Hypothalamus (tissue), 51 donors: ENCODE results near the gene GAB1.

Source experiments
- DNase-seq, 51 donors: peaks; one replicate each; lab custom pipeline; 2025; lab: John Stamatoyannopoulos, UW

The GAB1 gene

DNA sequence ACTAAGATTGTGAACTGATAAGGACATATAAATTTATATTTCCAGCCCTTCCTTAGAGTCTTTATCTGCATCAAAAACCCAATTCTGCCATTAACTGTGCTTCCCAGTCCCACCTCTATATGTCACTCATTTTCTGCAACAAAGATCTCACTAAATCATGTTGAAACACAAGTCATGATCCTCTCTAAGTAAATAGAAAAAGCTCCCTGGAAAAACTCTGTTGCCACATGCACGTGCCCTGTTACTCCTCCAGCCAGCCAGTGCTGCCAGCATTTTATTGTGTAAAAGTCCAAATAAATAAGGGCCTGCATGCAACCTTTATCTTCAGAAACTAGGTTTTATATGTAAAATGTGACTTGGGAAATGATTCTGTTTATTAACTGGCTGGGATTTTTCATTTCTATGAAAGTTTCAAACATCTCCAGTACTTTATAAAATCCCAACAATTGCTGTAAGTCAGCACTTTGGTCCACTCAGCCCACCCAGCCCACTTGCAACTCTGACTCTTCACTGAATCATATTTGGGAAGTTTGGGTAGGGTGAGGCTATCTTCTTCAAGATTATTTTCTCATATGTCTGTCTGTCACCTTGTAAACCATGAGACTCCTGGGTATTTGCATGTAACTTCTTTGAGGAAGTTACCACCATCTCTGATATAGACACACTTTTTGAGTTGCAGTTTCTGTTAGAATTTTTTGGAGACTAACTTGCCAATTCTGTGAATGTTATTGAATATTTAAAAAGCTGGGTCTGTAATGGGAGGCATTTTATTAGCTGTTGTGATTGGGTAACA, 136.9 kb downstream of the GAB1 start:
- DNase-seq = no peak

DNA sequence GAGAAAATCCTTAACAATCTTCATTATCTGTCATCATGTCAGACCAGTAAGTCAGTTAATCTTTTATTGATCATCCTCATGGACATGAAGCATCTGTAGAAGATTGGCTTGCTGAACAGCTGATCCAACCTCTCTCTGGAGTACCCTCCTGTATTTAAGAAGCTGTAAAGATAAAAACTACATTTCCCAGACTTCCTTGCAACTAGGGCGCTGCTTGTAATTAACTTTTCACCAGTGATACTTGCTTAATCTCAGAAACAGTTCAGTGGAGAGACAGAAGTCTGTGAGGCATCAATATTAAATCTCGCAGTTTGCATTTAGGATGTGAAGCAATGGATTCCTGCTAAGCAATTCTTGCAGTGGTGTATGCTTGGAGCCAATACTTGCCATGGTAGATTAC, 140.8 kb downstream of the GAB1 start:
- DNase-seq = no peak

- no peak for DNase-seq
These were observed 144.7 kb downstream of the GAB1 start for GRCh38 chr4:143481361-143481760.

GRCh38 chr4:143482840-143483239, 146.2 kb downstream of the GAB1 start:
- peak in 12 of 51 donors; percentile 0 to 64 (median 12) for DNase-seq

- no peak for DNase-seq
These were observed 149.6 kb downstream of the GAB1 start for GRCh38 chr4:143486314-143486713.

DNA sequence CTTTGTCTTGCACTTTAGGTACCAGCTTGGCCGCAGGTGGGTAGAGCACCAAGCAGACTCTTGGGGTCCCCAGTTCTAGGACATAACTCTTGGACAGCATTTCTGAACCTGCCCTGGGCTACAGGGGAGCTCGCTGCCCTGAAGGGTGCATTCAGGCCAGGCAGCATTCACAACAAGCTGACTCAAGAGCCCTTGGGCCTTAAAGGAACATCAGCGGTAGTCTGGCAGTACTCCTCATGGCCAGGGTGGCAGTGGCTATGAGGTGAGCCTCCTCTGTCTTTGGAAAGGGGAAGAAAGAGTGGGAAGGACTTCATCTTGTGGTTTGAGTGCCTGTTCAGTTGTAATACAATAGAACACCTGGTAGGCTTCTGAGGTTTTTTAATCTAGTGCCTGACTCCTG, 152.0 kb downstream of the GAB1 start:
- DNase-seq = no peak

- DNase-seq = no peak
These were observed 152.4 kb downstream of the GAB1 start for GRCh38 chr4:143489106-143489505.

DNA sequence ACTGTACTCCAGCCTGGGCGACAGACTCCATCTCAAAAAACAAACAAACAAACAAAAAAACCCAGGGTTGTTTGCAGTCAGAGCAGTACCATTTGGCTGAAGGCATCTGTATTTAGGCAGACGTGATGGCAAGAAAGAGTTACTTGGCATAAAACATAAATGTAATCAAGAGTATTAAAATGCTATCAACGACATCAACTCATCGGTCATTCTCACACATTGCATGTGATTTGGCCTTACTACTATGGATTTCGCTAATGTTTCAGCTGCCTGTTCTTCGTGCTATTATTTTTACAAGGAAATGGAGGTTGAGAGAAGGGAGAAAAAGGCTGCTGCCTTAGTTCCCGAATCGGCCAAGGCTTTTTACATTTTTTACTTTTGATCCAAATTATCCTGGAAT, 161.3 kb downstream of the GAB1 start:
- DNase-seq = no peak

DNA sequence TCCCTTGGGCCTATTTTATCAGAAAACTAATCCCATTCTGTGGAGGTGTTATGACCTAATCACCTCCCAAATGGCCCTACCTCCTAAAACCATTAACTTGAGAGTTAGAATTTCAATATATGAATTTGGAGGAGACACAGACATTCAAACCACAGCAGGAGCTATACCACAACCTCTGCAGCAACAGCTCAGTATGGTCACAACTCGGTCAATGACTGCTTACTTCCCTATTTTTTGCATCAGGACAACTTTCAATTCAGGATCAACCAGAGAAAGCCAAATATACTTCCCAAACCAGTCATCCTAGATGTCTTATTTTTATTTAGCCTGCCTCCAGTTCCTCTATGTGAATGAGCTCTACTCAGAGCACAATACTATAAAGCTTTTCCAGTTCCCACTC, 165.6 kb downstream of the GAB1 start:
- no peak for DNase-seq

- no peak for DNase-seq
These were observed 169.4 kb downstream of the GAB1 start for GRCh38 chr4:143506031-143506430.

GRCh38 chr4:143511906-143512305, 175.2 kb downstream of the GAB1 start:
- DNase-seq = no peak

GRCh38 chr4:143512978-143513313, 176.3 kb downstream of the GAB1 start:
- peak in 1 of 51 donors; percentile 34 for DNase-seq

GRCh38 chr4:143513314-143514168, 176.9 kb downstream of the GAB1 start, which contains the start of gene SMARCA5:
SMARCA5 (plus strand) TSS chr4:143513702; CDS start chr4:143513925, 223 bp downstream.
- peak; percentile 71 to 99 (median 92) for DNase-seq

DNA sequence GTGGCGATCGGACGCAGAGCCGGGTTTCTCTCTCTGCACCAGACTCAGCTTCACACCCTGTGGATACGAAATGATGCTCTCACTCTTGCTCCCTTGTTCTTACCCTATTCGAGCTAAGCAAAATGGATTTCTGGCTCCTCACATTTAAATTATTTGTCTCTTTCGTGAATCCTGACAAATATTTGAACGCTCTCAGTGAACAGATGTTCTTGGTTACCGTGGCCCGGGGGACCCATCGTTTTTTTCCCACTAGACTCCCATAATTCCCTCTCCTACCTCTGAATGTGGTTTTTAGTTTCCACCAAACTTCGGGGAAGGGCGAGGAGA, 177.5 kb downstream of the GAB1 start:
- peak in 2 of 51 donors; percentile 28 to 42 for DNase-seq

GRCh38 chr4:143514497-143514896, 177.8 kb downstream of the GAB1 start:
- DNase-seq = peak in 47 of 51 donors; percentile 3 to 55 (median 18)

DNA sequence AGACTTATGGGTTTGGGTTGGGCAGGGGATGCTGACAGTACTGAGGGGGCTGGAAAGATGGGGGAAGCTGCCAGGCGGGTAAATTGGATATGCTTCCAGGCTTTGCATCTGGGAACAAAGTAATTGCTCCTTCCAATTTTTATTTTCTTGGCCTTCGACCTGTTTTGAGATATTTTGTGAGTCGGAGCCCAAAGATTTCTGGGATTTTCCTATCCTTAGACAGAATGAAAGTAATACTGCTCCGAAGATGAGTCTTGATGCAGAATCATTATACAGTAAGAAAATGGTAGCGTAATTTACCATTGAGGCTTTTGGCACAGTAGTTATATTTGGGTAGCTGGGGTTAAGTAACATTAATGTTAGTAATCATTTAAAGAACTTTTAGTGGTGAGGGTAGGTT, 178.2 kb downstream of the GAB1 start:
- no peak for DNase-seq

DNA sequence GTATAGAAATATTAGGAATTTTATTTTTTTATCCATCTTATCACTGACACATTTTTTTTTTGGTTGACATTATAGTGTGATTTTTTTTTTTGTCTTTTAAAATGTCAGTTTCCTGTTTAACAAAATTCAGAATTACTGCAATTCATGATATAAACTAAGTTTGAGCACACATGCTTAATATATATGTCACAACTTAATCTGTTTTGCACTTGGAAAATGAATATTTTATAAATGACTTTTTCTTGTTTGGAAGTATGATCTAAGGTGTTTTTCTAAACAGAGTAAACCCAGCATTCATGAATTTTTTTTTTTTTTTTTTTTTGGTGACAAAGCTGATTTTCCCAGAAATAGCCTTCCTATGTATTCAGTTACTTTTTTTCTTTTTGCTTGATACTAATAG, 179.2 kb downstream of the GAB1 start:
- no peak for DNase-seq

GRCh38 chr4:143517764-143518163, 181.1 kb downstream of the GAB1 start:
- DNase-seq = no peak
